NCI-H2081 (cell line): Measurements from ENCODE around the gene GALNTL6.
A peak's percentile ranks its signal among the peaks of the same experiment; 100 is the strongest.

Experiments used
- DNase-seq, 2 experiments: peaks; one replicate each; lab custom pipeline; 2025; lab: John Stamatoyannopoulos, UW

The GALNTL6 gene

GRCh38 chr4:171993247-171993646 is 180.0 kb downstream of the GALNTL6 start:
- DNase-seq: no peak

GRCh38 chr4:172007889-172008288 is 194.7 kb downstream of the GALNTL6 start:
- peak in 1 of 2 experiments; percentile 39 for DNase-seq

GRCh38 chr4:172009446-172010230 is 196.4 kb downstream of the GALNTL6 start:
- no peak for DNase-seq

GRCh38 chr4:172011196-172011595 is 198.0 kb downstream of the GALNTL6 start:
- no peak for DNase-seq

- no peak for DNase-seq
Measured at GRCh38 chr4:172018358-172018757, 205.2 kb downstream of the GALNTL6 start.

GRCh38 chr4:172035562-172035961 is 222.4 kb downstream of the GALNTL6 start:
- no peak for DNase-seq

- DNase-seq: no peak
Measured at GRCh38 chr4:172040766-172041165, 227.6 kb downstream of the GALNTL6 start.

GRCh38 chr4:172042714-172043114 is 229.5 kb downstream of the GALNTL6 start:
- DNase-seq: peak; percentile 69 to 86

GRCh38 chr4:172045981-172046380 is 232.8 kb downstream of the GALNTL6 start:
- no peak for DNase-seq

GRCh38 chr4:172048666-172049065 is 235.5 kb downstream of the GALNTL6 start:
- DNase-seq: peak in 1 of 2 experiments; percentile 40

- peak; percentile 42 to 77 for DNase-seq
Measured at GRCh38 chr4:172050911-172051310, 237.7 kb downstream of the GALNTL6 start.

GRCh38 chr4:172055046-172055445 is 241.8 kb downstream of the GALNTL6 start:
- no peak for DNase-seq

GRCh38 chr4:172055498-172055897 is 242.3 kb downstream of the GALNTL6 start:
- DNase-seq: no peak

GRCh38 chr4:172061204-172061603 is 248.0 kb downstream of the GALNTL6 start:
- no peak for DNase-seq

- no peak for DNase-seq
Measured at GRCh38 chr4:172068506-172068905, 255.3 kb downstream of the GALNTL6 start.

GRCh38 chr4:172073590-172073989 is 260.4 kb downstream of the GALNTL6 start:
- no peak for DNase-seq

- no peak for DNase-seq
Measured at GRCh38 chr4:172083272-172083671, 270.1 kb downstream of the GALNTL6 start.

- no peak for DNase-seq
Measured at GRCh38 chr4:172088556-172088955, 275.4 kb downstream of the GALNTL6 start.

GRCh38 chr4:172095161-172095560 is 282.0 kb downstream of the GALNTL6 start:
- DNase-seq: peak; percentile 62 to 91

GRCh38 chr4:172096786-172097185 is 283.6 kb downstream of the GALNTL6 start:
- no peak for DNase-seq

- no peak for DNase-seq
Measured at GRCh38 chr4:172099376-172099775, 286.2 kb downstream of the GALNTL6 start.

- no peak for DNase-seq
Measured at GRCh38 chr4:172103456-172103855, 290.3 kb downstream of the GALNTL6 start.

GRCh38 chr4:172104539-172104938 is 291.3 kb downstream of the GALNTL6 start:
- DNase-seq: no peak

- no peak for DNase-seq
Measured at GRCh38 chr4:172105918-172106317, 292.7 kb downstream of the GALNTL6 start.
